Stimulated activated CD4-positive, alpha-beta T cell treated with anti-CD3 and anti-CD28 coated beads, TNF-alpha, amount 100 ng/mL, for 1 hour (primary cell): ENCODE results near the gene ULBP1.
"Not testable (repeated sequence)": the region's sequence is repeated elsewhere in the genome, so short reads cannot be mapped to it uniquely, and the experiment has no call there.

Experiments
- DNase-seq, 3 donors: peaks; one replicate each; pipeline ENCODE4 v3.0.0-alpha.2; 2020; ENCODE audit warnings: low read depth in 3 of 3, low spot score in 1 of 3

The ULBP1 gene

GRCh38 chr6:150004101-150004782, 40.5 kb downstream of the ULBP1 start:
- no peak for DNase-seq

- peak; percentile 66 to 73 (median 73) for DNase-seq
These were observed 41.3 kb downstream of the ULBP1 start for GRCh38 chr6:150004783-150005717.

- DNase-seq = no peak
These were observed 42.3 kb downstream of the ULBP1 start for GRCh38 chr6:150005761-150006651.

- DNase-seq = no peak
These were observed 43.3 kb downstream of the ULBP1 start for GRCh38 chr6:150006961-150007464.

GRCh38 chr6:150008588-150008987, 44.8 kb downstream of the ULBP1 start:
- DNase-seq = no peak

- not testable (repeated sequence) for DNase-seq
These were observed 49.4 kb downstream of the ULBP1 start for GRCh38 chr6:150012846-150013784.

- not testable (repeated sequence) for DNase-seq
These were observed 50.3 kb downstream of the ULBP1 start for GRCh38 chr6:150013785-150014622.

DNA sequence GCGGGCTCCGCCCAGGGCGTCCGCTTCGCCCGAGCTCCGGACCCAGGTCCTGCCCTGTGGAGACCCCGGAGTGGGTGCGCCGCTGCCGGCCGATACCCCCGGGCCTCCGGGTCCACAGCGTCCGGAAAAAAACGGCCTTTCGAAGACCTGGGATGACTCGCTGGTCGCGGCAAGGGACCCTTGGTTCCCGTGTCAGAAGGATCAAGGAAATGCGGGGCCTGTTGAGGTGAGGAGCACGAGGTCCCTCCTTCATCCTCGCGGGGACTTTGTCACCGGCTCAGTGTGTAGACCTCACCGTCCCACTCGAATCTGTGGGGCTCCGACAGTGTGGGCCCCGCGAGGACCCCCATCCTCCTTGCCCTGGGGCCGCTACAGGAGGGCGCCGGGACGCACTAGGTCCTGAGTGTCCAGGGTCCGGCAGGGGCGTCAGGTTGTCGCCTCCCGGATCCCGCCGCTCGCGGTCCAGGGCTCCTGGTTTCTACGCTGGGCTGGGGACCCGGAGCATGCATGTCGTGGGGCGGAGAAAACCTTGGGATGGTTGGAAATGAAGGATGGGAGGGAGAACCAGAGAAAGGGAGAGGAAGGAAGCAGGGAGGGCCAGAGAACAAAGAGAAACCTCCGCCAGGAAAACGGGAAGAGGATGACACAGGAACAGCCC, 51.0 kb downstream of the ULBP1 start:
- DNase-seq = not testable (repeated sequence)

DNA sequence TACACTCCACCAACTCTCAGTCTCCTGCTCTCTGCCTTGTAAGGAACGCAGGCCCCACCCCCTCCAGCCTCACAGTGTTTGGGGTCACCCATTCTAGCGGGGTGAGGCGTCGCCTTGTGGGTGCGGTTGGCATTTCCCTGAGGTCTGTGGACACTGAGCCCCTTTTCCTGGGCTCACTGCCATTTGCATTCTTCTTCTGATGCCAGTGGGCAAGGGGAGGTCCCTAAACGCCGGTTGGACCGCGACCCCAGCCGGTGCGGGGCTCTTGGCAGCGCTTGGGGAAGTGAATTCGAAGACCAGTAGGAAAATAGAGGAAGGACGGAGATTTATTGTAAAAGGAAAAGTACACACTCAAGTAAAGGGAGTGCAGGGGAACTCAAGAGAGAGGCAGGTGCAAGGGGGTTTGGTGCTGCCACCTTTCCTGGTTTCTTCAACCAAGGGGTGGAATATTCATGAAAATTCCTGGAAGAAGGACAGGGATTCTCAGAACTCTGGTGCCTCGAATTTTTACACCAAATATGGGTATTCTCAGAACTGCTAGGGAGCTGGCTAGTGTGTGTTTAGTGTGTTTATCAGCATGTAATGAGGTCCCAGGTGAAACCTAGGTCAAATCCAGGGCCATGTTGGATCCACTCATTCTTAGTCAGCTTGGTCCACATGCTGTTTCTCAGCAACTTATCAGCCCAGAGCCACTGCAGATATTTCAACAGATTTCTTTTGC, 51.7 kb downstream of the ULBP1 start:
- not testable (repeated sequence) for DNase-seq

DNA sequence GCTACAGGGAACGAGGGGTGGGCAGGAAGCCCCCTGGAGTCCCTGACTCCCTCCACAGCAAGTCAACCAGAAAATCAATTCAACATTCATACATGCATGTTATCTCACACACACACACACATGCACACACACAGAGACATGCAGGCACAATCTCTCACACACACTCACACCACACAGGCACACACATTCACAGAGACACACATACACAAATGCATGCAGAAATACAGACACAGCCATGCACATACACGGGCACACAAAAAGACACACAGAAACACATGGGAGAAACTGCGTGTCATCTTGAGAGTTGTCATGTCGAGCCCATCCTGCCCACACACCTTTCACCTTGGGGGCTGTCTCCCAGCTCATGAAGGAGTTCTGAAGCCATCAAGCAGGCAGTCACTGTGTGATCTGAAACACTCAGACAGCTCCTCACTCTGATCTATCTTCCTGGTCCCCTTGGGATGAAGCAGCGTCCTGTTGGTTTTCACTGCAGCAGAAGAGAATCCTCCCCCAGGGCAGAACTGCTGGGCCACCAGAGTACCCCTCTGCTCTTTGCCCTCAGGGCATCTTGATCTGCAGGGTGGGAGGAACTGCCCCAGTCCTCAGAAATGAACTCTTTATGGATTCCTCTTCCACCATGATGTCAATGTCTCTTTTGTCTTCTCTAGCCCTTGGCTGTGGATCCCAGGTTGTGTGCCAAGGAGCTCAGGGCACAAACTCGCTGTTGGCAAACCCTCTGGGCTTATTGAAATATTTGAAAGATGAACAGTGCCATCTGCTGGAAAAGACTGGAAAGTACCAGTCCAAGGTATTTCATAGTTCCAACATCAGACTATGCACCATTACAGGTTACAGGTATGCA, 52.8 kb downstream of the ULBP1 start:
- DNase-seq = peak in 2 of 3 donors; percentile 22 to 32

GRCh38 chr6:150017186-150017521, 53.4 kb downstream of the ULBP1 start:
- DNase-seq = not testable (repeated sequence)

DNA sequence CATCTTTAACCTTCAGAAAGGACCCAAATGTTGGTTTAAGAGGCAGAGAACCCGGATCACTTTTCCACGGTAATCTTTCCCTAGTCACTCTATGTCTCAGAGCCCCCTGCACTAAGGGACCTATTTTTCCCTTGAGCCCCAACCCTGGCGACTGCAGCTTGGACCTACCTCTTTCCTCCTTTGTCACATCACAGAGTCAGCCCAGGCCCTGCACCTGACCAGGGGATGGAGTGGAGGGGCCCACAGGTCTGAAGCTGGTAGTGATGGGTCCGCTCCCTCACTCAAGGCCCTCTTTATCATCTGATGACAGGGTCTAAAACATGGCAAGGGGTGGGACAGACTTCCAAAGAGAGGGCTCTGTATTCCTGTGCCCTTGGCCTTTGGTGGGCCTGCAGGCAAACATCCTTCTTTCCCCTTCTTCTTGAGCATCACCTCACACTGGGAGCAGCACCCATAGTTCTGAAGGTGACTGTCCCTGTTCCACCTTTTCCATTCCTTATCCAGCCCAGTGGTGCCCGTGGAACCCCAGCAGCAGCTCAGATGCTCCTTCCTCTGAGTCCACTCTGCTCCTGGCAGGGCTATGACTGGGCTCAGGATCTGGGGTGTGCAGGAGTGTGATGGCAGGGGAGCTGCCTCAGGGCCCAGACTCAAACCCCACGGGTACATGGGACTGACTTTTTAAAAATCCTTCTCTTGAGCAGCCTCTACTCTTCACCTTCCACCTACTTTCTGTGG, 55.3 kb downstream of the ULBP1 start:
- DNase-seq = no peak

- DNase-seq = not testable (repeated sequence)
These were observed 58.1 kb downstream of the ULBP1 start for GRCh38 chr6:150021870-150022269.
